ENCODE measurements around the gene TBX20. TPM values are rescaled to one million over a fixed set of nuclear protein-coding genes. Genes with fewer than 3 reads are reported as not detected.
"Not testable (repeated sequence)": the region's sequence is repeated elsewhere in the genome, so short reads cannot be mapped to it uniquely, and the experiment has no call there.

TBX20 gene
- polyA plus RNA-seq, 3 donors = not detected

DNA sequence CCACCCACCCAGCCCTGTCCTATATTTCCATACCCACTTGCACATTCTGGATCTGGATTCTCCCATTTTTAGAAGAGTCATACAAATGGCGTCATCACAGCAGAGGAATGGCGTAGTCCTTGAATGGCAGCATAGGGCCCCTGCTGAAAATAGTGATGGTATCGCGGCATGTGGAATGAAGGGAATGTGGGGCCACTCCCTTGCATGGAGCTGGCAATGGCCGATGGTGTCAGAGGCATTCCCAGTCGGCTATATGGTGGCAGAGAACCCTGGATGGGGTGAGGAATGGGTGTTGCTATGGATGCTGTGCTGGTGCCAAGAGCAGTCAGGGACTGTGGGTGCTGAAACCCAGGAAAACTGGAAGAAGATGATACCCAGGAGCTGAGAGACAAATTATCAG, 51.5 kb downstream of the TBX20 start:
- H2AFZ ChIP-seq (ENCODE audit: insufficient read depth, low read depth, low read length, poor library complexity, severe bottlenecking); H3K27ac ChIP-seq (ENCODE audit: low read depth in 1 of 2, low read length in 2 of 2); H3K27me3 Mint-ChIP-seq (ENCODE audit: low read depth in 3 of 3); H4K20me1 ChIP-seq (ENCODE audit: insufficient read depth, low read length); H3K9me3 ChIP-seq (replicated peaks in 1 of 2; ENCODE audit: control insufficient read depth in 1 of 2, insufficient read depth in 1 of 2, low read length in 2 of 2); H3K36me3 Mint-ChIP-seq; H3K36me3 ChIP-seq (replicated peaks in 1 of 2; ENCODE audit: control insufficient read depth in 1 of 2, insufficient read depth in 2 of 2, low read length in 2 of 2); H3K4me2 ChIP-seq (replicated peaks; ENCODE audit: extremely low read depth, low read length, poor library complexity, severe bottlenecking); intact Hi-C loops (cut with micrococcal nuclease); H3K4me3 Mint-ChIP-seq; H3K4me1 ChIP-seq (ENCODE audit: control insufficient read depth in 1 of 2, insufficient read depth in 2 of 2, low read length in 2 of 2); H3K9me3 Mint-ChIP-seq; H3K4me3 ChIP-seq (replicated peaks in 1 of 3; ENCODE audit: low read depth in 2 of 3, low read length in 3 of 3); H3K79me2 ChIP-seq (ENCODE audit: insufficient read depth, low read length); H3K4me1 Mint-ChIP-seq; DNase-seq; H3K27me3 ChIP-seq (ENCODE audit: control insufficient read depth in 2 of 2, insufficient read depth in 2 of 2, low read length in 2 of 2); H3K9ac ChIP-seq (ENCODE audit: insufficient read depth, low read length, poor library complexity, severe bottlenecking): not testable (repeated sequence)
- H3K27ac Mint-ChIP-seq = peak overlapping the region in 1 of 7 donors; percentile 57
- WGBS (ENCODE audit: insufficient coverage) = 91% methylated on average over 4 of the region's 6 CpGs

- DNase-seq; H3K4me2 ChIP-seq (replicated peaks; ENCODE audit: extremely low read depth, low read length, poor library complexity, severe bottlenecking); H3K9me3 ChIP-seq (replicated peaks in 1 of 2; ENCODE audit: control insufficient read depth in 1 of 2, insufficient read depth in 1 of 2, low read length in 2 of 2); H3K27ac ChIP-seq (ENCODE audit: low read depth in 1 of 2, low read length in 2 of 2); H3K27me3 Mint-ChIP-seq (ENCODE audit: low read depth in 3 of 3); H3K9me3 Mint-ChIP-seq; H3K4me3 Mint-ChIP-seq; H3K27ac Mint-ChIP-seq; H3K79me2 ChIP-seq (ENCODE audit: insufficient read depth, low read length); H4K20me1 ChIP-seq (ENCODE audit: insufficient read depth, low read length); H3K36me3 ChIP-seq (replicated peaks in 1 of 2; ENCODE audit: control insufficient read depth in 1 of 2, insufficient read depth in 2 of 2, low read length in 2 of 2); H3K36me3 Mint-ChIP-seq; H3K27me3 ChIP-seq (ENCODE audit: control insufficient read depth in 2 of 2, insufficient read depth in 2 of 2, low read length in 2 of 2); intact Hi-C loops (cut with micrococcal nuclease); H3K4me1 ChIP-seq (ENCODE audit: control insufficient read depth in 1 of 2, insufficient read depth in 2 of 2, low read length in 2 of 2); H3K9ac ChIP-seq (ENCODE audit: insufficient read depth, low read length, poor library complexity, severe bottlenecking); H3K4me1 Mint-ChIP-seq; H2AFZ ChIP-seq (ENCODE audit: insufficient read depth, low read depth, low read length, poor library complexity, severe bottlenecking); H3K4me3 ChIP-seq (replicated peaks in 1 of 3; ENCODE audit: low read depth in 2 of 3, low read length in 3 of 3): not testable (repeated sequence)
- no CpG with 5 or more reads among the region's 2 CpGs for whole genome bisulfite sequencing (ENCODE audit: insufficient coverage)
Measured at GRCh38 chr7:35200170-35200569, 53.7 kb downstream of the TBX20 start.

DNA sequence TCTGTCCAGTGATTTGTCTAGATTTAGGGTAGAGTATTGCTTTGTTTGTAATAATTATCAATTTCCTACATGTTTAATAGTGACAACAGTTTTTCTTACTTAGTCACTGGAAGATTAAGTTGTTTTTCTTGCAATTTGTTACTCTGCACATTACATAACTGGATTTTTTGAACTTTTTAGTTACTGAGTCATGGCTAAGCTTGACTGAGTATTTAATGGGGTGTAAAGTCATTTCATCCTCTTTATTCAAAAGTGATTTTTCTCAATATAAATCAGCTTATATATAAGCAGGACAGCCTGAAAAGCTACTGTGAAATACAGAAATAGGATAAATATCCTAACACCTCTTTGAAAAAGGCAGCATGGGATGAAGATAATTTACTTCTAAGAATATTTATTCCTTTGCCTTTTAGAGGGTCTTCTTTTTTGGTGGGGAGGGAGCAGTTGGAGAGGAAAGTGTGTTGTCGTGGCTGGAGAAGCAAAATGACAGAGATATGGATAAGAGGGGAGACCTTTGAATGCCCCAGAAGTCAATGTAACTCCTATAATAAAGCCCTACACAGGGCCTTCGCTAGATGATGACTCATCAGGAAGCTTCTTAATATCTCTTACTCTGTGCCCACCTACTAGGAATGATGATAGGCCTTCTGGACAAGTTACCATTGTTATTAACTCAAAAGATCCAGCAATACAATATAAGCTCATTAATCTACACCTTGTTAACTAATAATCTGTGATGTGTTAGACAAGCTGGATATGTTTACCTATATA, 55.3 kb downstream of the TBX20 start:
- 80% methylated on average over 1 of the region's 2 CpGs for WGBS (ENCODE audit: insufficient coverage)

DNA sequence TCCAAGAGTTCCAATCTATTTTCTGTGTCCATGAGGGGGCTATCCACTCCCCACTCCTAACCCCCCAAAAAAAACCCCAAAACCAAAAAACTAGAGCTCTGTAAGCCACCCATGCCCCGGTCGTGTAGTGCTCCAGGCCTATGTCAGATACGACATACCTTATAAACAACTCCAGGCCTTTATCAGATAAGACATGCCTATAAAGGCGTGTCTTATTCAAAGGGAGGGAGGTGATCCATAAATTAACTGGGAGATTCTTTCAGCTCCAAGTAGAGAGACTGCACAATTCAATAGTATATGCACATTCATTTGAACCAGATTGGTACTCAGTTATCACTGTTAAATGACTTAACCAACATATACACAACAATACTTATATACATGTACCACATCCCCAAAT, 62.3 kb downstream of the TBX20 start:
- H4K20me1 ChIP-seq (ENCODE audit: insufficient read depth, low read length); H3K4me1 ChIP-seq (ENCODE audit: control insufficient read depth in 1 of 2, insufficient read depth in 2 of 2, low read length in 2 of 2); H3K9ac ChIP-seq (ENCODE audit: insufficient read depth, low read length, poor library complexity, severe bottlenecking); H3K36me3 Mint-ChIP-seq; H3K9me3 Mint-ChIP-seq; H3K9me3 ChIP-seq (replicated peaks in 1 of 2; ENCODE audit: control insufficient read depth in 1 of 2, insufficient read depth in 1 of 2, low read length in 2 of 2); H3K4me1 Mint-ChIP-seq; H2AFZ ChIP-seq (ENCODE audit: insufficient read depth, low read depth, low read length, poor library complexity, severe bottlenecking); H3K4me3 ChIP-seq (replicated peaks in 1 of 3; ENCODE audit: low read depth in 2 of 3, low read length in 3 of 3); intact Hi-C loops (cut with micrococcal nuclease); H3K4me2 ChIP-seq (replicated peaks; ENCODE audit: extremely low read depth, low read length, poor library complexity, severe bottlenecking); H3K4me3 Mint-ChIP-seq; DNase-seq; H3K36me3 ChIP-seq (replicated peaks in 1 of 2; ENCODE audit: control insufficient read depth in 1 of 2, insufficient read depth in 2 of 2, low read length in 2 of 2); H3K27ac ChIP-seq (ENCODE audit: low read depth in 1 of 2, low read length in 2 of 2); H3K79me2 ChIP-seq (ENCODE audit: insufficient read depth, low read length): not testable (repeated sequence)
- Mint-ChIP-seq H3K27me3 (ENCODE audit: low read depth in 3 of 3) (peaks cover 11 to 13% (median 12%) of the 10 kb centered on the region in 3 donors), H3K27ac (peak overlapping the region in 1 of 7 donors; percentile 3)
- H3K27me3 ChIP-seq (ENCODE audit: control insufficient read depth in 2 of 2, insufficient read depth in 2 of 2, low read length in 2 of 2) = peaks cover 0 to 13% of the 10 kb centered on the region in 2 donors
- WGBS (ENCODE audit: insufficient coverage) = no CpG with 5 or more reads among the region's 4 CpGs

More for the DNA sequence above, 55.3 kb downstream of the TBX20 start:
- H3K4me1 Mint-ChIP-seq; H3K4me2 ChIP-seq (replicated peaks; ENCODE audit: extremely low read depth, low read length, poor library complexity, severe bottlenecking); H3K4me3 Mint-ChIP-seq; H3K27ac Mint-ChIP-seq; H3K9me3 ChIP-seq (replicated peaks in 1 of 2; ENCODE audit: control insufficient read depth in 1 of 2, insufficient read depth in 1 of 2, low read length in 2 of 2); H3K4me3 ChIP-seq (replicated peaks in 1 of 3; ENCODE audit: low read depth in 2 of 3, low read length in 3 of 3); H3K27me3 Mint-ChIP-seq (ENCODE audit: low read depth in 3 of 3); H3K27me3 ChIP-seq (ENCODE audit: control insufficient read depth in 2 of 2, insufficient read depth in 2 of 2, low read length in 2 of 2); H3K79me2 ChIP-seq (ENCODE audit: insufficient read depth, low read length); H3K36me3 Mint-ChIP-seq; H2AFZ ChIP-seq (ENCODE audit: insufficient read depth, low read depth, low read length, poor library complexity, severe bottlenecking); H3K9ac ChIP-seq (ENCODE audit: insufficient read depth, low read length, poor library complexity, severe bottlenecking); H4K20me1 ChIP-seq (ENCODE audit: insufficient read depth, low read length); H3K4me1 ChIP-seq (ENCODE audit: control insufficient read depth in 1 of 2, insufficient read depth in 2 of 2, low read length in 2 of 2); DNase-seq; intact Hi-C loops (cut with micrococcal nuclease); H3K9me3 Mint-ChIP-seq; H3K36me3 ChIP-seq (replicated peaks in 1 of 2; ENCODE audit: control insufficient read depth in 1 of 2, insufficient read depth in 2 of 2, low read length in 2 of 2); H3K27ac ChIP-seq (ENCODE audit: low read depth in 1 of 2, low read length in 2 of 2): not testable (repeated sequence)

All from CD14-positive monocyte (primary cell).